Effector CD8-positive, alpha-beta T cell (primary cell): ENCODE results near the gene NBEA.
"Not testable (repeated sequence)": the region's sequence is repeated elsewhere in the genome, so short reads cannot be mapped to it uniquely, and the experiment has no call there.

Source experiments
- DNase-seq: peaks from one replicate; lab custom pipeline; 2025; lab: John Stamatoyannopoulos, UW

The NBEA gene

DNA sequence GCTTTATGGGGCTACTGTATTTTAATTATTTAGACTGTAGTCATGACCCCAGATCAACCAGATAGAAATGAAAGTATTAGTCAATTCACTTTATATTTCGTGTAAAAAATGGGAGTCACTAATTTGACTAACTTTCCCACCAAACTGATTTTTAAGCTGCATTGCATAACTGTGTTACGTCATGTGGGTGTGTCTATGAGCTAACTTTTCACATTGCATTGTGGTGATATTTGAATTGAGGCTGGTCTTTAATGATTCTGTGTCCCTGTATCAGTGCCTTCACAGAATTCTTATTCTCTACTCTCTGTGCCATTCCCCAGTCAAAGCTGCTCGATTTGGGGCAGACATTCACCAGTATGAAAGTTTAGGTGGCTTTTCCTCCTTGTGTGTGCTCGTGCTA is 707.1 kb downstream of the NBEA start:
- DNase-seq = no peak

DNA sequence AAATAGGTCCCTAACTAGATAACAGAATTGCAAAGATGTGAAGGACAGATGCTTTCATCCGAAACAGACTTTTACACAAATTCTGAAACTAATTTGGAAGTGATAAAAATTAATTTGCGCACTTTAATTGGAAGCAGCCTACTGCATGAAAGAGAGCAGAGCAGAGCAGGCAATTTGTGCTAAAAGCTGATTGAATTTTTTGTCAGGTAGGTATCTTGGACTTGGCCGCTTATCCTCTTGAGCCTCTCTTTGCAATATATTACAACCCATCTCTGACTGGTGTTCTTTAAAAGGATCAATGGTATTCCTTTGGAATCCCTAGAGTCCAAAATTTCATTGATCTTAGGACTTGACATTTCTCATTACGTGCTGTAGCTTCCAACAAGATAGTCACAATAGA is 717.7 kb downstream of the NBEA start:
- DNase-seq = no peak

DNA sequence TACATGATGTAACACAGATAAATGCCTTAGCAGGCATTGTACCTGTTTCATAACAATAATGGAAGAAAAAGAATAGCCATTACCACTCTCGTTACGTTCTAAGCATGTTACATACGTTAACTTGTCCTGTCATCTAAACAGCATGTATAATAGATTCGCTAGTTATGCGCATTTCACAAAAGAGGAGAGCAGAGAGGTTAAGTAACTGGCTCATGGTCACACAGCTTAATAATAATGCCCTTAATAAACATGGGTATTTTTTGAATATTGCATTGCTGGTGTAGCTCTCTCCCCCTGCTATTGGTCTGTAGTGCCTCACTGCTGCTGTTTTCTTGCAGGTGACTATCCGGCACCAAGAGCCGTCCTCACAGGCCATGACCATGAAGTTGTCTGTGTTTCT is 722.7 kb downstream of the NBEA start:
- DNase-seq = no peak

DNA sequence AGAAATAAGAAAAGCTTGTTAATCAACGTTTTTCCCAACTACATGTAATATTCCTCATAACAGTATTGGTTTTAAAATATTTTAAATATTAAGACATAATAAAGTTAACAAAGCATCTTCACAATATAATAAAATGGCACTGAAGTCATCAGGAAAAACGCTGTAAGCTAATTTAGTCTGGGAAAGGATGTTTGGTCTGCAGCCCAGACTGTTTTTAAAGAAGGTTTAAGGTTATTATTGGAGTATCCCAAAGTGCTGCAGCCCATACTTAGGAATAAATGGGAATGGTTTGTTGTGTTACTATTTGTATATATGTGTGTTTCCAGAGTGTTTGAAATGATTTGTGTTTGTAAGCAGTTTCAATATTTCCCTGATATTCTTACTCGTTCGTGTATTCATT is 727.3 kb downstream of the NBEA start:
- no peak for DNase-seq

DNA sequence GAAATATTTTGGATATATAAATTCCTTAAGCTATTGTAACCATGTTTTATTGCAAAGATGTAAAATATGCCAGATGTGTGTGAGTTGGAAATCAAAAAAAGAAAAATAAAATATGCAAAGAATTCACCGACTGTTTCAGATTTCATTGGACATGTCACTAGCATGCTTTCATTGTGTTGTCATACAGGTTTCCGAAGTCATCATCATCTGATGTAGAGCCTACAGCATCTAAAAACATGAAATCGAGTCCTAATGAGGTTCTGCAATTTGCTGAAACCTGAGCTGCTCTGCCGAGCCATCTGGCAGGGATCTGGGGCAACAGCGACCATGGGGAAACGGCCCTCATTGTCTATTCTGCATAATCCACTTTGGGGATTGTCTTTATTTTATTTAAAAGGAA is 730.5 kb downstream of the NBEA start:
- no peak for DNase-seq

DNA sequence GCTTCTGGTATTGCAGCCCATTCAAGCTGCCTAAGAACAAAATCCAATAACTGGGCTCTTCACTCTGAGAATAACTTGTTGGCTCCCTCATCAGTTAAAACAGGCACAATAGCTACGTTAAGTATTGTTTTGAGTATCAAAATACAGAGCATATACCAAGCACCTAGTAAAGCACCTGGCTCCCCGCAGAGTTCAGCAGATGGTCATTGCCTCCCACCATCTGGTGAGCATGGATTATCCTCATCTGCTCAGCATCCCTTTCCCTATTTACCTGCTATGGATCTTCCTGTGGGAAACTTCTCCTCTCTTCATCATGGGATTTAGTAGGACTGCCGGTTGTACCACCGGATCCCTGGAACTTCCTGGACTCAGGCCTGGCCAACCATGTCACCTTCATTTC is 733.6 kb downstream of the NBEA start:
- no peak for DNase-seq

DNA sequence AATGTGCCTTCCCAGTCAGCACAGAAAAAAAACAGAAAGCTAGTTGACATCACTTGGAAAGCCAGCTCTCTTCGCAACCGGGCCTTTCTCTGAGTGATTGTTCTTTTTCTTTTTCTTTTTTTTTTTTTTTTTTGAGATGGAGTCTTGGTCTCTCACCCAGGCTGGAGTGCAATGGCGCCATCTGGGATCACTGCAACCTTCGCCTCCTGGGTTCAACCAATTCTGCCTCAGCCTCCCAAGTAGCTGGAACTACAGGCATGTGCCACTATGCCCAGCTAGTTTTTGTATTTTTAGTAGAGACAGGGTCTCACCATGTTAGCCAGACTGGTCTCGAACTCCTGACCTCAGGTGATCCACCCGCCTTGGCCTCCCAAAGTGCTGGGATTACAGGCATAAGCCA is 735.8 kb downstream of the NBEA start:
- not testable (repeated sequence) for DNase-seq

DNA sequence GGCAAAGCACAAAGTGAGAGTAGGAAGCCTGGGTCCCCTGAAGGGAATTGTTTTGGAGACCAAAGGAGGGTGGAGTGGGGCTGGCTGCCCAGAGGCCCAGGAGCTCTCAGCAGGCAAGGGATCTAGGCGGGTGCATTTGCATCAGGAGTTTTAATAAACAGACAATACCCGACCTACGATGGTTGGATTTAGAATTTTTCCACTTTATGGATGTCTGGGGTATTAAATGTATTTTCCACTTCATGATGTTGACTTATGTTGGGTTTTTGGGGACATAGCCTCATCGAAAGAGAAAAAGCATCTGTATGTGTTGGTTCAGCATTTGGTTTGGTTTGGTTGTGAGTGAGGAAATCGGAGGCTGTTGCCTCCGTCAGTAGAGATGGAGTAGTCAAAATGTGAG is 739.6 kb downstream of the NBEA start:
- DNase-seq = no peak

DNA sequence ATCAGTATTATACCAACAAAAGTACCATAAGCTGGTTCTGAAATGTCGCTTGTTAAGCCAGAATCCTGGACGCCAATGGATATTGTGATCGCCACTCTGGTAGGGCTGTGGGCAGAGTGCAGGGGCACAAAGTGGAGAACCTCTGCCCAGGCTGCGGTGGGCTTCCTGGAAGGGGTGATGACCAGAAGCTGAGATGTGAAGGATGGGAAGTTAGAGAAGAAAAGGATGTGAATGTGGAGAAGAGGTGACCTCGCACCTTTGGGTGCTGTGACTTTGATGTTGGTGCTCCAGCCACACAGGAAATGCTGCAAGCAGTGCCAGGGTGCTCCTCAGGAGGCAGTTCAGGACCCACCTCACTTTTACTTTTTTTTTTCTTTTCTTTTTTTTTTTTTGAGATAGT is 742.4 kb downstream of the NBEA start:
- no peak for DNase-seq

DNA sequence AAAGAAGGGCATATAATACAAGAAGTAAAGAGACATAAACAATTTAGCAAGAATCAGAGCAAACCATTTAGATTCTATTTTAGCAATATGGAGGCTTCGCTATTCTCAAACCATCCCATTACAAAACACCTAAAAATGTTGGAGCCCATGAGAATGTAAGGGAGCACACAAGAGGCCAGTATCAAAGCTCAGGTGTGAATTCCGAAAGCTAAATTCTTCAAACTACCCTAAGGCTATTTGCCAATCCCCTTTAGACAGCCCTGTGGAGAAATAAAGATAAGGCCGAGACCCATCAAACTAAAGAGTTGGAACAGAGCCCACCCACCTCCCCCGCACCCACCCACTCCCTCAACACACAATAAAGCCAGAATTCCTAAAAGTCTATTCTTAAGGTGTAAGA is 745.3 kb downstream of the NBEA start:
- DNase-seq = no peak

DNA sequence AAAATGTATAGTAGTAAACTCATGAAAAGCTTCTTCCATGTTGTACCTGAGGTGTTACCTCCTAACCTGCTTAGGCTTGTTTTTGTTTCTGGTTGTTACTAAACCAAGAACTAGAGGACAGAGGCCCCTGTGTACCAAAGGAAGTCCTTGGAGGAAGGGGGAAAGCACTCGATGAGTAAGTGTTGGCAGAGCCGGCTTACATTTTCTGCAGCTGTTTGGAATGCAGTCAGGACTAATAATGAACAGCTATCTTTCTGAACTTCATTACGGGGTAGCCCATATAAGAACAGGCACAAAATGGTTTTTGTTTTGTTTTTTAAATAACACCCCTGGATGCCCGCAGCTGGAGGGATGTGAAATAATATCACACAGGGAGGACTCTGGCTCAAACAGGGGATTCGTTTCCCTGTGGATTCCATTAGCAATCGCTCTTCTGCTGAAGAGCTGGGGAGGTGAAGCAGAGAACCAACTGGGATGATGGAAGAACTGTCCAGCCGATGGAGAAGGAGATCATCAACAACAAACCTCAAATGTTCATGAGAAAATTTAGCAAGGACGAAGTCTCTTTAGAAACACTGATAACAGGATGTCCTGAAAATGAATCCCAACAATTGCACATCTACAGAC is 748.6 kb downstream of the NBEA start:
- DNase-seq = no peak

DNA sequence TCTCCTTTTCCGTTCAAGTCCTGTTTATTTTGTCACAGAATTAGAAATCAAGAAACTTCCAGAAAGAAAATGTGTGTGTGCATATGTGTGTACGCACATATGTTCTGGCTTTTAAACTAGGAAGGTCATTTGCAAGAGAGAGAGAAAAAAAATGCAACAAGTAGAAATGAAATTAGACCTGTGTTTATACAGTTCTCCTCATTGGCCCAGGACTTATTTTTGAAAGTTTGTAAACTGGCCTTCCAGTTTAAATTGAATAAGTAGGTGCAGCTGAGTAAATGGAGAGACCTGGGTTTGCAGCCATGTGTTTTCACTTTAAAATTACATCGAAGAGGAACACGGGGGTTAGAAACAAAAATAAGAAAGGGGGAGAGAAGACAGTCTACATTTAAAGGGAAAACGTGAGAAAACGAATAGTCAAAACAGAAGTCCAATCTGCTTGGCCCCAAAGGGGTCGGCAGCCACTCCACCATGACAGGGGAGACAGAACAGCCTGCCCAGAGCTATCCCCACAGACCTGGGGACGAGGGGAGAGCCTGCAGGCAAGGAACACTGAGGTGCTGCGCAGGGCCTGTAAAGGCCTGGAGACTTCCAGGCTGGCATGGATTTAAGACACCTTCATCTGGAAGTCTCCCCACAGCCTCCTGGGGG is 751.2 kb downstream of the NBEA start:
- DNase-seq = no peak

DNA sequence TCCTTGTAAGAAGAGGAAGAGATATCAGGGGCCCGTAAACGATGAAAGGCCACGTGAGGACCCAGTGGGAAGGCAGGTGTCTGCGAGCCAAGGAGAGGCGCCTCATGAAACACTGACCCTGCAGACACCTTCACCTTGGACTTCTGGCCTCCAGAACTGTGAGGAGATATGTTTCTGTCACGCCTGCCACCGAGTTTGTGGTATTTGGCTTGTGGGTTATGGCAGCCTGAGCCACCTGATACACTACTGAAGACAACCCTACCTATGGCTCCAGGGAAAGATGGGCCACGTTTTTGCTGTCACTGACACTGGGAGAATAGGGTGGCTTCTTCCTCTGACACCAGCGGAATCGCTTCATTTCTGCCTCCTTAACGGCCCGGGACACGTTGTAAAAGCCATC is 752.0 kb downstream of the NBEA start:
- DNase-seq = no peak

DNA sequence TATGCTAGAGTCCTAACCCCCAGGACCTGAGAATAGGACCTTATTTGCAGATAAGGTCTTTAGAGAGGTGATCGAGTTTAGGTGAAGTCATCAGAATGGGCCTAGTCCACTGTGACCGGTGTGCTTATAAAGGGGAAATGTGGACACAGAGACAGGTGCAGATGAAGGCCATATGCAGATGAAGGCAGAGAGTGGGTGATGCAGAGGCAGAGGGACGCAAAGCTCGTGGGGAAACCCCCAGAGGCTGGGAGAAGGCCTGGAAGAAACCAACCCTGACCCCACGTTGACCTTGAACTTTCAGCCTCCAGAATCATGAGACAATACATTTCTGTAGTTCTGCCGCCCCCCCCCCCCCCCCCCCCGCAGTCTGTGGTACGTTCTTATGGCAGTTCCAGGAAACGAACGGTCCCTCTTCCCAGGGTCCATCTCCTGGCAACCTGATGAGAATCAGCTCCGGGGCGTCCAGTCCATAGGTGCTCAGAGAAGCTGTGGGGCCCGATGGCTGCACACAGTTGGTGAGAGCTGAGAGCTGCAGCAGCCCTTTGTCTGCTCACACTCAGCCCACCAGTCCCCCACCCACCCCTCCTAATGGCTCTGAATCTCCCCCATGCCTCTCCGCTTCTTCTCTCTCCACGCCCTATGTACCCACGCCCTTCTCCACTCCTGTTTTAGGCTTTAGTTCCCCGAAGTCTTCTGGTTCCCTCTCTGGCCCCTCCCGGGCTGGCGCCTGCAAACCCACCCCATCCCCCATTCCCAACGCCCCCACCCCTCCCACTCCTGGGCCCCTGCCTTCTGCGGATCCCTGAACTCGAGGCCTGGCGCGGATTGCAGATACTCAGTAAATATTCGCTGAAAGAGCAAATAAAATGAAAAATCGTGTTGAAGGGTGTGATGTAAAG is 752.7 kb downstream of the NBEA start:
- no peak for DNase-seq

DNA sequence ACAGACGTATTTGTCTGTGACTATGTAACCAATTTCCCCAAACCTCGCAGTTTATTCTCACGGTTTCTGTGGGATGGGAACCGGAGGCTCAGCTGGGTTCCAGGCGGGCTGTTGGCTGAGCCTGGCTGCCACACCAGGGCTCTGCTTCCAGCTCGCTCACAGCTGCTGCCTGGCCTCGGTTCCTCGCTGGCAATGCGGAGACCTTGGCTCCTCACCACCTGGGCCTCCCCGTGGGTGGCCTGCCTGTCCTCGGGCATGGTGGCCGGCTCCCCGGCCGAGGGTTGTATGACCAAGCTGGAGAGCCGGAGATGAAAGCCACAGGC is 753.3 kb downstream of the NBEA start:
- no peak for DNase-seq

DNA sequence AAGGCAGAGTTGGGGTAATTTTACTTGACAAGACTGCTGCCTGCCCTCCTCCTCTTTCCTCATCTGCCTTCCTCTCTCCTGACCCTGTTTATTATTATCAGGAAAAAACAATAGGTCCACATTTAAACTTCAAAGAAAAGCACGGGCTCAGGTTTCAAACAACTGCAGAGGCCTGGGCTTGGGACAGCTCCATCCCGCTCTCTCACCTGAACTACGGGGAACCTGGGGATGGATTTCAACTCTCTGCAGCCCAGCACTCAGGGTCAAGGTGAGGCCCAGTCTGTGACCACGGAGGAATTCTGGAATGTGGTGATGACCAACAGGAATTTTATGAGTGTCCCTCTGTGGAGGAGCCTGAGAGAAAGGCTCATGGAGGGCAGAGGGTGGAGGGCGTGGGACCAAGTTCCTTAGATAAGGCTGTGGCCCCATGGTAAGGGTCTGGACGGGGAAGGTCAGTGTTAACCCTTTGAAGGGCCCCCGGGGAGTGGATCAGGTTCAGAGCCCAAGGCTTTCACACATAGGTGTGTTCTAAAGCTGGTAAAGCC is 755.2 kb downstream of the NBEA start:
- DNase-seq = no peak

DNA sequence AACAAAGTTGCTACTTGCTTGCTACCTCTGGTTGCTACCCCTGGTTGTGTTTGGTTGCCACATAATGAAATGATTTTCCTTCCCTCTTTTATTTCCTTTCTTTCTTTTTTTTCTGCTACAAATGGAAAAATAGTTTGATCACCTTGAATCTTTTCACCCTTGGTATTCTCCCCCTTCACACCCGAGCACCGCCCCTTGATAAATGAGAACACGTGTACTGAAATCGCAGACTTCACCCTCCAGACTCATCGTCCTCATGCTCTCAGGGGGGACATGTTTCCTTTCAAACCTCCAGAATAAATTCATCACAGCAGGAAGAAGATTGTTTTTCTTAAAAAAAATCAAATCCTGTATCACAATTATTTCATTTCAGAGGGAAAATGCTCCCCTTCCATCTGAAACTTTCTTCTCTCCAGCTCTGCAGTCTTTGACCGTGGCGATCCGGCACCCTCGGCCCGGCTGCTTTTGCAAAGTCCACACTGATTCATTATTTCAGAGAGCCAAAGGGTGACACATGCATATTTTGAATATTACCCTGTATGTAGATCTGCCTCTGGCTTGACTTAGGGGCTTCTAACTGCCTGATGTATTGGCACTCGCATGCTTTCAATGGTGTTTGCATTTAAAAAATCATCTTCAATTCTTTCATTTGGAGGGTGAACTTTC is 757.0 kb downstream of the NBEA start:
- no peak for DNase-seq

DNA sequence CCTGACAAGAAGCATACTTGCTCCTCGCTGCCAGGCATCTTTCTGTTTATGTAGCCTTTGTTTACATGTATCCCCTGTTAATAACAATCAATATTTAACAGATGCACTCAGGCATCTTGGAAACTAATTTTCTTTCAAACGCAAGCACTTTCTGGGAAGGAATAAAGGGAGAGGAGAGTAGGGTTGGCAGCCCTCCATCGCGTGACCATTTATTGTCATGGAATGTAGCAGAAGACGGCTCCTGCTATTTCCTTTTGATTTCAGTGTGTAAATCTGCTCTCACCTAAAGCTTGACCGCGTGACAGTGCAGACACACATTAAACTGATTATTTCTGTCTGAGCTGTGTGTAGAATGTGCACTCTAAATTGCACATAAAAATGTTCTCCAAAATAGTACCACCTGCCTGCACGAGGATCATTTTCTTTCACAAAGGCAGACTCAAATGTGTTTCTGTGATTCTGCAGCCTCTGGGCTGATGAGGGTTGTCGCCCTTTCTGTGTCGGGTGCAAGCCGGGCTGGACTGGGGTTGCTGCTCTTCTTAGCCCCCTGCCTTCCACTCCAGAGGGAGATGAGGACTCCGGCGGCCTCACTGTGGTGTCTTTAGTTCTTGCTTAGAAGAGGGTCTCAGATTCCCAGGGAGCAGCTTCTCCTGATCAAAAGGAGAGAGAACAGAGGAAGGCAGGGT is 757.9 kb downstream of the NBEA start:
- no peak for DNase-seq

DNA sequence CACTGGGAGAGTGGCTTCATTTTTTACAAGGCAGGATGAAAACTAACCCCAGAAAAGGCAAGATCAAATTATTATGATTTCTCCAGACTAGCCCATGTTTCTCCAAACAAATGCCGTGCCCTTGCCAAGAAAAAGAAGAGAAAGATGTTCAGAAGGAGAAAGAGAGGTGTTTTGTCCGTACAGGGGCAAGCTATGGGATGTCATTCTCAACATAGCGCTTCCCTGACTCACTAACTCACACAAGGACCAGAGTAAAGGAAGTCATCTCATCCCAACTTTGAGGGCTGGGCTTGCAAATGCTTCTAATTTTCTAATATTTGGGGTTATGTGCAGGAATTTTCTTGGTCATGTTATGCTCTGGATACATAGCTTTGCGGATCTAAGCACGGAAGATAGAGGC is 758.6 kb downstream of the NBEA start:
- DNase-seq = no peak

DNA sequence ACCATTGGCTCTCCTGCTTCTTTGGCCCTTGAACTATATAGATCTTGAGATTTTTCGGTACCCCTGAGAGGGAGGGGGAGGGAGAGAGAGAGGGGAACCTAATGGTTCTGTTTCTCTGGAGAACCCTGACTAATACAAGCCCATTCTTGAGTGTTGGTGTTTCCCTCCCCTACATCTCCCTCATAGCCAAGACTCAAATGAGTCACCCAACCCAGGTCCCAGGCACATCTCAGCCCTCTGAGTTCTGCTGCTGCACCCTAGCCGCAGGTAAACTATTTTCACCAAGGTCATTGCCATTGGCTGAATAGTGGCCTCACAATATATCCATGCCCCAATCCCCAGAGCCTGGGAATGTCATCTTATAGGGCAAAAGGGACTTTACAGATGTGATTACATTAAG is 760.2 kb downstream of the NBEA start:
- DNase-seq = no peak

DNA sequence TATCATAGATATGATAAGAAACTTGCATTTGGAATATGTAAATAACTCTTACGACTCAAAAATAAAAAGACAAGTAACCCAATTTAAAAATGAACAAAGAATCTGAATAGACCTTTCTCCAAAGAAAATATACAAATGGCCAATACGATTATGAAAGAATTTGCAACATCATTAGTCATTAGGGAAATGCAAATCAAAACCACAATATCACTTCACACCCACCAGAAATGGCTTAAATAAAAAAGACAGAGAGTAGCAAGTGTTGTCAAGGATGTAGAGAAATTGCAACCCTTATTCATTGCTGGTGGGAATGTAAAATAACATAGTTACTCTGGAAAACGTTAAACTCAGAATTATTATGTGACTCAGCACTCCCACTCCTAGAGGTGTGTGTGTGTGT is 761.0 kb downstream of the NBEA start:
- DNase-seq = no peak

DNA sequence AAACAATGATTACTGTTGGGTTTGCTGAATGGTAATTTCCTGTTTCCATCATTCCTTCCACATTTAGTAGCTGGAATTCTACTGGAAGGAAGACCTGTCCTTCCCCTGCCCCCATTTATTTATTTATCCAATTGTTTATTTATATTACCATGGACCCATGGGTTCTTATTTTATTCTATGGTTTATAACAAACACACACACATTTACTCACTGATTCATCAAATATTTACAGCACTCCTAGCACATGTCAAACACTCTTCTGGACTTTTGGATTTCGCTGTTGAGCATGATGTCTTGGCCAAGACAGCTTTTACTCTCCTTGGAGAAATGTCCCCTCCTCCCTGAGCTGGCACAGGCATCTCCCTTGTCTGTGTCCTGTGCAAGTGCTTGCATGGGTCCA is 762.3 kb downstream of the NBEA start:
- no peak for DNase-seq
